GM10266 (cell line): ENCODE results near the gene AAGAB.

Source experiments
- DNase-seq: peaks from one replicate; pipeline ENCODE4 v3.0.0; 2012; ENCODE audit errors: extremely low spot score
- CTCF ChIP-seq: IDR thresholded peaks from 2 replicates; pipeline ENCODE4 v1.5.1; 2012; ENCODE audit warnings: mild to moderate bottlenecking, low read depth; ENCODE audit not compliant: control insufficient read depth, insufficient read depth; ENCODE audit errors: missing control alignments

Gene AAGAB

GRCh38 chr15:67281714-67282113 lies 27.3 kb upstream of the AAGAB start:
- no peak for DNase-seq
- TF ChIP-seq CTCF, result no peak

- TF ChIP-seq CTCF, result no peak
- no peak for DNase-seq
Observed at GRCh38 chr15:67280217-67280616, 25.8 kb upstream of the AAGAB start.

GRCh38 chr15:67276666-67277065 lies 22.2 kb upstream of the AAGAB start:
- DNase-seq, result no peak
- no peak for TF ChIP-seq CTCF

GRCh38 chr15:67274236-67274635 lies 19.8 kb upstream of the AAGAB start:
- TF ChIP-seq CTCF, result no peak
- DNase-seq, result no peak

GRCh38 chr15:67267951-67268941 lies 13.8 kb upstream of the AAGAB start:
- TF ChIP-seq CTCF, result no peak
- no peak for DNase-seq

- TF ChIP-seq CTCF, result no peak
- no peak for DNase-seq
Observed at GRCh38 chr15:67267440-67267839, 13.0 kb upstream of the AAGAB start.

- TF ChIP-seq CTCF, result no peak
- DNase-seq, result no peak
Observed at GRCh38 chr15:67266870-67267269, 12.4 kb upstream of the AAGAB start.
